HUES64 (cell line): ENCODE results near the gene FEN1.

Source experiments
- H3K27ac ChIP-seq: 2 replicates; pipeline ENCODE4 v1.7.0; 2013; ENCODE audit warnings: low read depth, low read length, inconsistent platforms
- H3K27me3 ChIP-seq: 2 replicates; pipeline ENCODE4 v1.6.1; 2013; ENCODE audit warnings: mild to moderate bottlenecking, low read length; ENCODE audit not compliant: insufficient read depth
- H3K36me3 ChIP-seq: 2 replicates; pipeline ENCODE4 v1.6.1; 2013; ENCODE audit warnings: mild to moderate bottlenecking, low read length; ENCODE audit not compliant: insufficient read depth
- H3K4me1 ChIP-seq: 2 replicates; pipeline ENCODE4 v1.6.1; 2013; ENCODE audit warnings: mild to moderate bottlenecking, low read length, moderate library complexity; ENCODE audit not compliant: insufficient read depth
- H3K4me3 ChIP-seq: 2 replicates; pipeline ENCODE4 v1.5.1; 2013; ENCODE audit warnings: mild to moderate bottlenecking, low read length, moderate library complexity
- H3K9ac ChIP-seq: 2 replicates; pipeline ENCODE4 v1.6.1; 2013; ENCODE audit warnings: mild to moderate bottlenecking, low read depth, low read length
- H3K9me3 ChIP-seq: 2 replicates; pipeline ENCODE4 v1.6.1; 2013; ENCODE audit warnings: low read depth, low read length; ENCODE audit not compliant: insufficient read depth
- WGBS: fragments of 150-250, 120-280 bp; methylation state at CpG from one replicate; pipeline ENCODE4 v1.1.7; 2013; ENCODE audit warnings: missing lambda C conversion rate; 5-methylcytosine and 5-hydroxymethylcytosine counted together

Gene FEN1

DNA sequence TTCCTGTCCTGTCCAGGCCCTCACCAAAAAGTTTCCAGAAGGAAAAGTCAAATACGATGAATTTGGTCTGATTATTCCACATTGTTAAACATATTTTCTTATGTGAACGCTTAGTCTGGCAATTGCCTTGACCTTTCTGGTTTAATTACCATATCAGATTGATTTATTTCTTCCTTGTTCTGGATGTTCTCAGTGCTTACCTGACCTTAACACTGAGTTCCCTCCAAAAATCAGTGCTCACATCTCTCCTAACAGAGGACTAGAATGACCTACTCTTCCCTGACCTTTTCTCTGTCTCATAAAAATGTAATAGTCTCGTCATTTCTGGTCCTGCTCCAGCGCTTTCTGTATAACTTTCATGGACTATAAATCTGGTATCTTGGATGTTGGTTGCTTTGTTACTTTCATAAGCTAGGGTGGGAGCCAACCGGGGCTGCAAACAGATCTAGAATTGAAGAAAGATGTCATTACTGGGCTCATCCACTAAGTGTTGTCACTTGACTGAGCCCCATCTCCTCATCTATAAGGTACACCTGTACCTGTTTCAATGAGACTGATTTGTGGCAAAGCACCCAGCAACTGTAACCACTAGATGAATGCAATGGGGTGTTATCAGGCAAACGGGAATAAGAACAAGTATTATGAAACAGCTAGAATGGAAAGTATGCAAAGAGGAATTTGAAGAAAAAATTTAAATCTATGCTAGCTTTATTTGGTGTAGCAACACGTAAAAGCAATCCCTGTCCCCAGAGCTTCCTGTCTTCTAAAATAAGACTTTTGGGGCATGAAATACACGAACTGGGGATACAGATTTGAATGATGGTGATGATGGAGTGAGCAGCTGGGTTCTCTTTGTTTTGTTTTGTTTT lies 37.8 kb downstream of the FEN1 start:
- peaks cover 34% of the 10 kb centered on the region for H3K36me3 ChIP-seq
- peak overlapping the region; percentile 97 for H3K4me3 ChIP-seq
- peak overlapping the region; percentile 97; the same call in 1 of the 2 replicates for H3K9ac ChIP-seq
- no peaks in the 10 kb centered on the region for H3K27me3 ChIP-seq
- 89% methylated on average over 8 of the region's 8 CpGs for WGBS
- no peak overlapping the region for H3K27ac ChIP-seq
- H3K9me3 ChIP-seq: no peaks in the 10 kb centered on the region
- H3K4me1 ChIP-seq: peaks cover 48% of the 10 kb centered on the region

- Histone ChIP-seq H3K9me3 (no peaks in the 10 kb centered on the region), H3K9ac (no peak overlapping the region), H3K27me3 (no peaks in the 10 kb centered on the region), H3K4me3 (no peak overlapping the region), H3K4me1 (peaks cover 40% of the 10 kb centered on the region), H3K36me3 (peaks cover 49% of the 10 kb centered on the region), H3K27ac (no peak overlapping the region)
- 94% methylated on average over 4 of the region's 4 CpGs for WGBS
These were observed 39.5 kb downstream of the FEN1 start for GRCh38 chr11:61832207-61832606.

DNA sequence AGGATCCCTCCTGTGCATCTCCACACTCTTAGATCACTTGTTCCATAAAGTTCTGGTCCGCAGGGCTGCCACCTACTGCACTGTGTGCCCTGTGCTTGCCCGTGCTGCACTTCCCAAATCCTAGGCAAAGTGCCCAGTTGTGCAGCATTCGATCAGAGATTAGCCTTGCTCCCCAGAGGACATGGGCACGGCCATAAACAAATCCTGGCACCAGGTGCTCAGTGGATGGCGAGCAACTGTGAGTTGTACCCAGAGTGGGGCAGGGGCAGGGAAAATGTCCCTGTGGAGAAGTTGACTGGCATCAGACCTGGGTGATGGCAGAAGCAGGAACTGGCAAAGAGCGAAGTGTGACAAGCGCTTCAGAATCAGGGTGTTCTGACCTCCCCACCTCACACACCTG lies 40.0 kb downstream of the FEN1 start:
- H3K36me3 ChIP-seq: peaks cover 54% of the 10 kb centered on the region
- H3K27ac ChIP-seq: no peak overlapping the region
- H3K4me3 ChIP-seq: no peak overlapping the region
- no peaks in the 10 kb centered on the region for H3K9me3 ChIP-seq
- H3K9ac ChIP-seq: no peak overlapping the region
- 85% methylated on average over 7 of the region's 7 CpGs for WGBS
- H3K27me3 ChIP-seq: no peaks in the 10 kb centered on the region
- H3K4me1 ChIP-seq: peaks cover 40% of the 10 kb centered on the region

DNA sequence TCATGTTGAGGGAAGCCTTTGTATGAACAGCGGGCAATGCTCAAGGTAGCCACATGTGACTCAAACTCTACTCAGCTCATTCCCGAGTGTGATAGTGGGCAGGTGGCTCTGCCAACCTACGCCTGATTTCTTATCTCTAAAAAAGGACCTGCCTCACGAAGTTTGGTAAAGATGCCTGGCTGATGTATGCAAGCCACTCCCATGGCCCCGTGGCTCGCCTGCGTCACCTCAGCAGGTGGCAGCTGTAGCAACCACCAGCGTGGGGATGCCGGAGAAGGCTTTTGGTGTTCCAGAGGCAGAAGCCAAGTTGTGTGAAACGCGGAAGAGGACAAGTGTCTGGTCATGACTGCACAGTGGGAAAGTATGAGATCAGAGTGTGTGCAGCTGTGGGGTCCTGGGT lies 40.8 kb downstream of the FEN1 start:
- 80% methylated on average over 11 of the region's 11 CpGs for WGBS
- peaks cover 40% of the 10 kb centered on the region for H3K4me1 ChIP-seq
- no peaks in the 10 kb centered on the region for H3K27me3 ChIP-seq
- H3K36me3 ChIP-seq: peaks cover 61% of the 10 kb centered on the region
- no peak overlapping the region for H3K4me3 ChIP-seq
- H3K9me3 ChIP-seq: no peaks in the 10 kb centered on the region
- H3K9ac ChIP-seq: no peak overlapping the region
- peak overlapping the region; percentile 84; the same call in 1 of the 2 replicates for H3K27ac ChIP-seq

GRCh38 chr11:61833926-61834277 lies 41.2 kb downstream of the FEN1 start:
- 91% methylated on average over 12 of the region's 12 CpGs for WGBS
- H3K9ac ChIP-seq: 0 out of 2 replicates have a peak overlapping the region, but pooled peaks have one; percentile 29
- peaks cover 66% of the 10 kb centered on the region for H3K36me3 ChIP-seq
- no peaks in the 10 kb centered on the region for H3K27me3 ChIP-seq
- H3K4me1 ChIP-seq: peaks cover 40% of the 10 kb centered on the region
- peak overlapping the region; percentile 84 for H3K27ac ChIP-seq
- H3K9me3 ChIP-seq: no peaks in the 10 kb centered on the region
- no peak overlapping the region for H3K4me3 ChIP-seq

DNA sequence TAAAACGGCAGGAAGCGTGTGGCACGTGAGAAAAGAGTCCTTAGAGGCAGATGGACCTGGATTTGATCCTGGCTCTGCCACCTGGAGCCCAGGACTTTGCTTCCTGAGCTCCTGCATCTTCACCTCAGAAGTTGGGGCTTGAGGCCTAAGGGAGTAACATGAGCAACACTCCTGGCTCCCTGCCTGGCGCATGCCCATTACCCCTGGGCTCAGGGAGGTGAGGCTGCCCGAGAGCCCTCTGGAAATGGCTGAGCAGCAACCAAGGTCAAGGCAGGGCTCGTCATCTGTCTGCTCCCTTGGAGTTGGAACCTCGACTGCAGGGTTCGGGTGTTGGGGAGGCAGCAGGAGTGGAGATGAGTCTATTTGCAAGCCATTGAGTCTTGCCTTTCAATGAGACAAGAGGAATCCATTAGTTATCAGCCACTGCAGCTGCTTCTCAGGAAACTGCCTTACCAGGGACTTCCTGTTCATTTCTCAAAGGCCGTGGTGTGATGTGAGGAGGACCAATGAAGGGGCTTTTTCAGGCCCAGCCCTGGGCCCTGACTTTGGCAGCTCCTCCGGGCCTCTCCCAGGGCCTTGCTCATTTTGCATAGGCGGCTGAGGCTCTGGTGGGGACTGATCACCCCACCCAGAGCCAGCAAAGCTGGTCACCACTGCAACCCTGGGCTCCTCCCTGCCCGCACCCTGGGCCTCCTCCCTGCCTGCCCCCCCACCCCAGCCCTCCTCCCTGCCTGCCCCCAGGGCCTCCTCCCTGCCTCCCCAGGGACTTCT lies 41.8 kb downstream of the FEN1 start:
- peaks cover 40% of the 10 kb centered on the region for H3K4me1 ChIP-seq
- peaks cover 70% of the 10 kb centered on the region for H3K36me3 ChIP-seq
- peak overlapping the region; percentile 29 for H3K9ac ChIP-seq
- no peaks in the 10 kb centered on the region for H3K9me3 ChIP-seq
- WGBS: 70% methylated on average over 12 of the region's 12 CpGs
- peak overlapping the region; percentile 84 for H3K27ac ChIP-seq
- no peak overlapping the region for H3K4me3 ChIP-seq
- H3K27me3 ChIP-seq: no peaks in the 10 kb centered on the region

DNA sequence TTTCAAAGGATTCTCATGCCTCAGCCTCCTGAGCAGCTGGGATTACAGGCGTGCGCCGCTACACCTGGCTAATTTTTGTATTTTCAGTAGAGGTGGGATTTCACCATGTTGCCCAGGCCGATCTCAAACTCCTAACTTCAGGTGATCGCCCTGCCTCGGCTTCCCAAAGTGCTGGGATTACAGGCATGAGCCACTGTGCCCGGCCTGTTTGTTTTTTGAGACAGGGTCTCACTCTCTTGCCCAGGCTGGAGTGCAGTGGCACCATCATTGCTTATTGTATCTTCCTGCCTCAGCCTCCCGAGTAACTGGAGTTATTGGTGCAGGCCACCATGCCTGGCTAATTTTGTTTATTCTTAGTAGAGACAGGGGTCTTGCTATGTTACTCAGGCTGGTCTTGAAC lies 43.5 kb downstream of the FEN1 start:
- no peaks in the 10 kb centered on the region for H3K27me3 ChIP-seq
- WGBS: 95% methylated on average over 8 of the region's 8 CpGs
- H3K9ac ChIP-seq: no peak overlapping the region
- H3K27ac ChIP-seq: no peak overlapping the region
- H3K4me1 ChIP-seq: peaks cover 26% of the 10 kb centered on the region
- H3K4me3 ChIP-seq: no peak overlapping the region
- H3K9me3 ChIP-seq: no peaks in the 10 kb centered on the region
- H3K36me3 ChIP-seq: peaks cover 76% of the 10 kb centered on the region

DNA sequence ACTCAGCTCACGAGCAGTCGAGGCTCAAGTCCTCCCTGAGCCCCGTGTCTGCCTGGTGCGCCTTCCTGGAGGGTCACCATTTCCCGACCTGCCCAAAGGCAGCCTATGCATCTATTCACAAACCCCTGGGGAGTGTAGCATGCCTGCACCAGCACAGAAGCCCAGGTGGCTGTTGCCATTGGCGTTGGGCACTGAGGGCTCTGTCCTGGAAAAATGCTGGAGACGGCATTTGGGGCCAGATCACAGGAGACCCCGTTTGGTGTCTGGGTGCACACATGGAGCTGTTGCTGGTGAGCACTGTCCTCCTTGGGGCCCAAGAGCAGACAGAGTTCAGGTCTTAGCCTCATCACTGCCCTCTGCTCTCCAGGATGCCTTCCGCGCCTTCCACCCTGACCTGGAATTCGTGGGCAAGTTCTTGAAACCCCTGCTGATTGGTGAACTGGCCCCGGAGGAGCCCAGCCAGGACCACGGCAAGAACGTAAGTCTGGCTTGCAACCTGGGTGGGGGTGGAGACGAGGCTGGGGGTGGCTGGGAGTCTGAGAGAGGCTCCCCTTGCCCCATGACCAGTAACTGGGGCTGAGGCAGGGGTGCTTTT lies 44.8 kb downstream of the FEN1 start:
- no peaks in the 10 kb centered on the region for H3K9me3 ChIP-seq
- H3K27me3 ChIP-seq: no peaks in the 10 kb centered on the region
- H3K36me3 ChIP-seq: peaks cover 78% of the 10 kb centered on the region
- no peak overlapping the region for H3K9ac ChIP-seq
- no peak overlapping the region for H3K4me3 ChIP-seq
- WGBS: 95% methylated on average over 15 of the region's 15 CpGs
- no peak overlapping the region for H3K27ac ChIP-seq
- H3K4me1 ChIP-seq: peaks cover 26% of the 10 kb centered on the region

GRCh38 chr11:61838501-61838900 lies 45.8 kb downstream of the FEN1 start:
- Histone ChIP-seq H3K4me1 (peaks cover 16% of the 10 kb centered on the region), H3K4me3 (no peak overlapping the region), H3K27me3 (no peaks in the 10 kb centered on the region), H3K27ac (no peak overlapping the region), H3K9me3 (no peaks in the 10 kb centered on the region), H3K36me3 (peaks cover 78% of the 10 kb centered on the region), H3K9ac (no peak overlapping the region)
- 95% methylated on average over 5 of the region's 5 CpGs for WGBS

- 90% methylated on average over 9 of the region's 10 CpGs for WGBS
- Histone ChIP-seq H3K9me3 (no peaks in the 10 kb centered on the region), H3K4me3 (no peak overlapping the region), H3K9ac (no peak overlapping the region), H3K36me3 (peaks cover 79% of the 10 kb centered on the region), H3K4me1 (peaks cover 12% of the 10 kb centered on the region), H3K27ac (no peak overlapping the region), H3K27me3 (no peaks in the 10 kb centered on the region)
These were observed 46.2 kb downstream of the FEN1 start for GRCh38 chr11:61838921-61839320.

DNA sequence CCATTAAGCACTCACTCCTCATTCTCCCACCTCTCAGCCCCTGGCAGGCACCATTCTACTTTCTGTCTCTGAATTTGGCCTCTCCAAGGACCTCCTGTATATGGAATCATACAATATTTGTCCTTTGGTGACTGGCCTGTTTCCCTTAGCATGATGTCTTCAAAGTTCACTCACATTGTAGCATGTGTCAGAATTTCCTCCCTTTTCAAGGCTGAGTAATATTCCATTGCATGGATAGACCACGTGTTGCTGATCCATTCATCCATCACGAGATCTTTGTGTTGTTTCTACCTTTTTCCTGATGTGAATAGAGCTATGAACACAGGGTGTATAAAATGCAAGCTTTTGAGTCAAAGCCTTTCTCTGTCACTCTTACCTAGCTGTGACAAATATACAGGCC lies 47.0 kb downstream of the FEN1 start:
- Histone ChIP-seq H3K4me3 (no peak overlapping the region), H3K36me3 (peaks cover 88% of the 10 kb centered on the region), H3K4me1 (peaks cover 4% of the 10 kb centered on the region; the same call in 1 of the 2 replicates), H3K27me3 (no peaks in the 10 kb centered on the region), H3K9me3 (no peaks in the 10 kb centered on the region), H3K27ac (no peak overlapping the region), H3K9ac (no peak overlapping the region)
- WGBS: 100% methylated on average over 2 of the region's 2 CpGs
